Neutrophil (primary cell): ENCODE results near the gene PABPN1L.
A peak's percentile ranks its signal among the peaks of the same experiment; 100 is the strongest.

Source experiments
- H3K27ac ChIP-seq: fragments of 200-600 bp; sonication (generic); 2 replicates; pipeline ENCODE4 v1.5.1; 2016; ENCODE audit warnings: mild to moderate bottlenecking, moderate library complexity
- H3K27me3 ChIP-seq: fragments of 200-600 bp; sonication (generic); 2 replicates; pipeline ENCODE4 v1.6.0; 2016; ENCODE audit warnings: mild to moderate bottlenecking
- H3K36me3 ChIP-seq: fragments of 200-600 bp; sonication (generic); 2 replicates; pipeline ENCODE4 v1.5.1; 2017
- H3K4me1 ChIP-seq, 2 experiments: fragments of 200-600 bp in 1 of 2; sonication (generic) in 1 of 2; 1 replicate in 1 of 2; 2 replicates in 1 of 2; pipeline versions ENCODE4 v1.5.1 to v1.6.1; 2013 to 2016; ENCODE audit warnings: low read depth in 1 of 2, low read length in 1 of 2, mild to moderate bottlenecking in 1 of 2, moderate library complexity in 1 of 2; ENCODE audit not compliant: control insufficient read depth in 1 of 2, insufficient read depth in 1 of 2
- H3K4me3 ChIP-seq, 2 experiments: fragments of 200-600 bp in 1 of 2; sonication (generic) in 1 of 2; 1 replicate in 1 of 2; 2 replicates in 1 of 2; pipeline ENCODE4 v1.5.1; 2013 to 2016; ENCODE audit warnings: low read depth in 1 of 2, low read length in 1 of 2, mild to moderate bottlenecking in 1 of 2, moderate library complexity in 1 of 2
- H3K9me3 ChIP-seq: fragments of 200-600 bp; sonication (generic); 2 replicates; pipeline ENCODE4 v1.5.1; 2016
- CTCF ChIP-seq: fragments of 200-600 bp; sonication (generic); IDR thresholded peaks from 2 replicates; pipeline ENCODE4 v1.5.1; 2016; ENCODE audit warnings: antibody characterized with exemption

PABPN1L gene

GRCh38 chr16:88840600-88841215, 25.8 kb downstream of the PABPN1L start:
- Histone ChIP-seq H3K27ac (peak overlapping the region; percentile 86), H3K36me3 (peaks cover 92% of the 10 kb centered on the region)

GRCh38 chr16:88839745-88840599, 26.5 kb downstream of the PABPN1L start:
- Histone ChIP-seq H3K27ac (peak overlapping the region; percentile 86), H3K9me3 (no peaks in the 10 kb centered on the region), H3K4me3 (peak overlapping the region; percentile 37 to 39), H3K27me3 (no peaks in the 10 kb centered on the region), H3K36me3 (peaks cover 94% of the 10 kb centered on the region), H3K4me1 (peaks cover 40 to 46% of the 10 kb centered on the region in 2 experiments)
- TF ChIP-seq CTCF = no peak

More at GRCh38 chr16:88840600-88841215, 25.8 kb downstream of the PABPN1L start:
- TF ChIP-seq CTCF = no peak
- Histone ChIP-seq H3K4me3 (peak overlapping the region; percentile 37 to 39), H3K4me1 (peaks cover 40 to 46% of the 10 kb centered on the region in 2 experiments), H3K27me3 (no peaks in the 10 kb centered on the region), H3K9me3 (no peaks in the 10 kb centered on the region)

GRCh38 chr16:88839026-88839529, 27.4 kb downstream of the PABPN1L start:
- peak; percentile 74 for TF ChIP-seq CTCF
- Histone ChIP-seq H3K4me1 (peaks cover 40 to 46% of the 10 kb centered on the region in 2 experiments), H3K4me3 (peak overlapping the region in 1 of 2 experiments; percentile 39), H3K9me3 (no peaks in the 10 kb centered on the region), H3K36me3 (peaks cover 95% of the 10 kb centered on the region), H3K27ac (peak overlapping the region; percentile 86), H3K27me3 (no peaks in the 10 kb centered on the region)

GRCh38 chr16:88838566-88838965, 27.9 kb downstream of the PABPN1L start:
- H3K27me3 ChIP-seq = no peaks in the 10 kb centered on the region
- H3K4me1 ChIP-seq = peaks cover 40 to 46% of the 10 kb centered on the region in 2 experiments
- no peak overlapping the region for H3K4me3 ChIP-seq
- TF ChIP-seq CTCF = no peak
- H3K36me3 ChIP-seq = peaks cover 95% of the 10 kb centered on the region
- no peaks in the 10 kb centered on the region for H3K9me3 ChIP-seq
- peak overlapping the region; percentile 86 for H3K27ac ChIP-seq

GRCh38 chr16:88837806-88838205, 28.7 kb downstream of the PABPN1L start:
- Histone ChIP-seq H3K4me1 (peaks cover 40 to 44% of the 10 kb centered on the region in 2 experiments), H3K9me3 (no peaks in the 10 kb centered on the region), H3K27me3 (no peaks in the 10 kb centered on the region), H3K27ac (no peak overlapping the region), H3K4me3 (no peak overlapping the region), H3K36me3 (peaks cover 89% of the 10 kb centered on the region)
- TF ChIP-seq CTCF = no peak
